ENCODE data around the gene RAPGEF1.

DNA sequence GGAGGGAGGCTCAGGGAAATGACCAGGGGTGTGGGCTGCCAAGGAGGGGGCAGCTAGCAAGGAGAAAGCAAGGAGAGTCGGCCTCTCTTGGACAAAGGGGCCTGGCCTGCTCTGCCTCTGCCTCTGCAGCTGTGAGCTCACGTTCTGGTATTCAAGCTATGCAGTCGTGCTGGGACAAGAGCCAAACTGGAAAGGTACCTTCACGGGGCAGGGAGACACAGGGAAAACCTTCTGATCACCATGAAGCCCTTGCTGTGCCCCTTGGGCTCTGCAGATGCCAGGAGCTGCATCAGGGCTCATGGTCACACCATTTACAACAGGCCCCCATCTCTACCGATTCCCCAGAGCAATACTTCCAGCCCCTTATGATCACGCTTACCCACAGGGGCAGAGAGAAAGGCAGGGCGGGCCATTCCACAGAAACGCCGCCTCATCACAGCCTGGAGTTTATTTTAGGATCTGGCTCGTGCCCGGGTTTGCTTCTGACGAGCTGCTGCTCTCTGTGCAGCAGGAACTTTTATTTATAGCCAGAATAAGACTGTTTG, 131.3 kb downstream of the RAPGEF1 start:
- TF ChIP-seq EZH2phosphoT487 (IDR thresholded peaks at IDR 0.05; ENCODE audit: insufficient read depth, low read depth) (no peak), EZH2 (IDR thresholded peaks at IDR 0.05; ENCODE audit: insufficient read depth, poor library complexity, severe bottlenecking) (no peak)
